HG03103 (cell line): ENCODE results near the gene LSM7.
"Not testable (repeated sequence)": the region's sequence is repeated elsewhere in the genome, so short reads cannot be mapped to it uniquely, and the experiment has no call there.

Experiments used
- ATAC-seq: cut with Tn5 transposase; IDR thresholded peaks from one replicate; pipeline ENCODE4 v1.9.1; 2021; ENCODE audit warnings: low read depth; ENCODE audit not compliant: unreplicated experiment

Gene LSM7

GRCh38 chr19:2355168-2356035 lies 27.0 kb upstream of the LSM7 start:
- no peak for ATAC-seq

DNA sequence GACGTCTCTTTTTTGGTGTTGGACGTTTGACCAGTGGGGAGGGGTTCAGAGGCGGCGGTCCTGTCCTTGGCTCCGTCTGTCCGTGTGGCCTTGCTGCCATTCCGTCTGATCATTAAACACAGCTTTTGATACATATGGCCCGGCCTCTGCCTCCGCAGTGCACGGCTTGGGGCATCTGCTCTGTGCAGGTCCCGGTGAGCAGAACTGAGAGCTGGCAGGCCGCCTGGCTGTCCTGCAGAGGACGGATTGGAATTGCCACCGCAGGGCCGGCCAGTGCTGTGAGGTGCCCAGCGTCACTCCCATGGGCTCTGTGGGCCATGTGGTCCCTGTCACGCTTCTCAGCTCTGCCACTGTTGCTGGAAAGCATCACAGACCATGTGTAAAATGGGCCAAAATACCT lies 26.3 kb upstream of the LSM7 start:
- no peak for ATAC-seq

DNA sequence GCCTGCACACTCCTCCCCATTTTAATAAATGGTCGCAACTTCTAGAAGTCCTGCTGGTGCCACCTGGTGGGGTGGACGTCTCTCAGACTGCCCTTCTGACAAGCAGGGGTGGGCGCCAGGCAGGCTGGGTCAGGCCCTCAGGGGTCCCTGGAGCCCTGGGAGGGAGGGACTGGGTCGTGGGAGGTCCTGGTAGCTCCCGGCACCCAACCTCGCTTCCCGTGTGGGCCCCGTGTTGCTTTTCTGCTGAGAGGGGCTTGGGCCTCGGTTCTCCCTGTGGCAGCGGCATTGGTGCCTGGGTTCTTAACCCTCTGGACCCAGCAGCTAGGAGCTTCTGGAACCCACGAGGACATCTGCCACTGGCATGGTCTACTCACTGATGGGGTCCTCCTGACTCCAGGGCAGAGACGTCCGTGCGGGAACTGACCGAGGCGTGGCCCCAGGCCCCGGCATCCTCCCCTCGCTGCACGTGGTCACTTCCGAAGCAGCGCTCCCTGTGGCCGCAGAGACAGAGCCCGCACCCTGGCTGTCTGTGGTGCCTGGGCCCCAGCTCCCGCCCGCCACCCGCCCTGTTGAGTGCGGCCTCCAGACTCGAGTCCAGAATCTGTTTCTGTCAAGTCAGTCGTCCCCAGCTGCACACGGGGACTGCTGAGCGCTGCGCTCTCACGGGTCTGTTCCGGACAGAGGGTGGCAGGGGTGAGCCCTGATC lies 25.7 kb upstream of the LSM7 start:
- ATAC-seq, result no peak

DNA sequence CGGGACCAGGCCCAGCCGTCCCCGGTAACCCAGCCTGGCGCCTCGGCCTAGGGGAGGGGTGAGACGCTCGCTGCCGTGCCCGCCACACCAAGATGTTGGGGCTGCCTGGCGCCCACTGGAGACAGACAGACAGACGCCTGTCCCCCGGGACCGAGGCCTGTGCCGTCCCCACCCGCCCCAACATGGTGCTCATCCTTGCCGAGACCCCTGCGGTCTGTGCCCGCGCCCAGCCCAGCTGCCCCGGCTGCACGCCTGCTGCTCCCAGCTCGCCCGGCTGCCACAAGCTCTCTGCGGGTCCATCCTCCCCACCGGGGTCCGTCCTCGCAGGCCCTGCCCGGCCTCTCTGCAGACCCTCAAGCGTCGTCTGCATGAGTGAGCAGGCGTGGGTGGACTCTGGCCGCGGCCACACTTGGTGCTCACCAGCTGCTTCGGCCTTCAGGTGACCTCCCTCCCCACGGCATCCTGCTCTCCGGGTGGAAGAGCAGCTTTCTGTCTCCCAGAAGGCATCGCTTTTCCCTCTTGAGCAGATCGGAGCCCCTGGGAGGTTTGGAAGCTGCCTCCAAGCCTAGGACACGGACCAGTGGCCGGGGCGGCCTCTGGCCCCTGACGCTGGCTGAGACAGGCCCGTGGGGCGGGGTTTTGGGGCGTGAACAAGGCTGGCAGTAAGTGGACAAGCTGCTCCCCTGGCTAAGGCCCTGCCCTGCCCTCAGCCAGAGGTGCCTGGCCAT lies 24.9 kb upstream of the LSM7 start:
- no peak for ATAC-seq

GRCh38 chr19:2352121-2352520 lies 23.7 kb upstream of the LSM7 start:
- no peak for ATAC-seq

DNA sequence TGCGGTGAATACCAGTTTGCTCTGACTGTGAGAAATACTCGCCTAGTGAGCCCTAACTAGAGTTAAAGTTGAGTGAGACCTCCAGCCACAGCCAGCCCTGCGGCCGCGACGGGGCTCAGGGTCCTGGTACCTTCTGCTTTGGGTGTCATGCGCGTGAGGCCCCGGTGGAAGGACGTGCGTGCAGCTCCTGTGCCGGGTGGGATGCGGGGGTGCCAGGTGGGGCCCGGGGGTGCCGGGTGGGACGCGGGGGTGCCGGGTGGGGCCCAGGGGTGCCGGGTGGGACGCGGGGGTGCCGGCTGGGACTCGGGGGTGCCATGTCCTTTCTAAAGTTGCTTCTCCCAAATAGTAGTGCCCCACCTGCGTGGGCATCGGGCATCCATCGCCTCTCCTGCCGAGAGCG lies 23.2 kb upstream of the LSM7 start:
- no peak for ATAC-seq

GRCh38 chr19:2350656-2351055 lies 22.3 kb upstream of the LSM7 start:
- no peak for ATAC-seq

GRCh38 chr19:2349818-2350217 lies 21.4 kb upstream of the LSM7 start:
- not testable (repeated sequence) for ATAC-seq

- ATAC-seq, result no peak
These were observed 17.6 kb upstream of the LSM7 start for GRCh38 chr19:2345794-2346663.

DNA sequence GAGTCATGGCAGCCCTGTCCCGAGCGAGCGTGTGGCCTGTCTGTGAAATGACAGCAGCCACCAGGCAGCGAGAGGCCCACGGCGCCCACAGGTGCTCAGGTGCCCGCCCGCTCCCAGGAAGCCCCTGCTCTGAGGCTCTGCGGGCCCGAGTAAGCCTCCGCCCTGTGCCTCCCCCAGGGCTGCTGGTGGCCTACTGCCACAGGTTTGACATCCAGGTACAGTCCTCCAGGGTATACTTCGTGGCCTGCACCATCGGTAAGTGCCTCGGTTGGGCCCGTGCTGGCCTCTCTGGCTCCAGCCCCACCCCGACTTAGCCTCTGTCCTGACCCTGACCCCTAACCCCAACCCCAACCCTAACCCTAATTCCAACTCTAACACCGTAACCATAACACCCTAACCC lies 16.7 kb upstream of the LSM7 start:
- ATAC-seq, result no peak

DNA sequence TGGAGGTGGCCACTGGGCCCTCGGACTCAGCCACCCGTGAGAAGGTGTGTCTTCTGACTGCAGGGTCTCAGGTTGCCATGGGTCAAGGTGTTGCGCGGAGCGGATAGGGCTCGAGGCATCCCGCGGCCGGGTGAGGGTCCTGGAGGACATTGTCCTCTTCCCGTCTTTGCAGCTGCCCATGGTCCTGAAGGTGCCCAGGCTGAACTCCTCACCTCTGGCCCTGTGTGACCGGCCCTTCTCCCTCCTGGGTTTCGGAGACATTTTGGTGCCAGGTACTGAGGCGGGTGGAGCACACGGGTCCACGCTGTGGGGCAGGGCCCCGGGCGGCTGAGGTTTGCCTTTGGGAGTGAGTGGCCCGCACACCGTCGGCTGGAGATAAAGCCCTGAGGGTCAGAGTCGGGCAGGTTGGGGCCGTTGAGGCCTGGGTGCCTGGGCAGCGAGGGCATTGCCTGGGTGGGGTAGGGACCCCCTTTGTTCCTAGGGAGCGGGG lies 16.0 kb upstream of the LSM7 start:
- ATAC-seq, result no peak

- ATAC-seq, result no peak
These were observed 15.1 kb upstream of the LSM7 start for GRCh38 chr19:2343289-2343982.

- no peak for ATAC-seq
These were observed 14.4 kb upstream of the LSM7 start for GRCh38 chr19:2342656-2343288.

DNA sequence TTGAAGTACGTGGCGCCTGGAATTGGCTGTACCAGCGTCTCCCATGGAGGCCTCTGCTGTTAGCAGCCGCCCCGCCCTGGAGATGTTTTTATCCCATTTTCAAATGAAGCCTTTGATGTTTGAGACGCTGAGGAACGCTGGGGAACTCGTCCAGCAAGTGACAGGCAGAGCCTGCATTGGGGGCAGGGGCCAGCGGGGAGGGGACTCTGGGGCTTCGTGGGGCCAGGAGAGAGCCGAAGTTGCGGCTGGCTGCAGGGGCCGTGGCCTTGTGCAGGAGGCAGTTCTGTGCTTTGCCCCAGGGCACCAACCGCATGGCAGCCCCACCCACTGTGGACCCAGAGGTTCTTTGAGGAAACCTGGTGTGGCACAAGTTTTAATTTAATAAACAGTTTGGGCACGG lies 13.6 kb upstream of the LSM7 start:
- no peak for ATAC-seq

DNA sequence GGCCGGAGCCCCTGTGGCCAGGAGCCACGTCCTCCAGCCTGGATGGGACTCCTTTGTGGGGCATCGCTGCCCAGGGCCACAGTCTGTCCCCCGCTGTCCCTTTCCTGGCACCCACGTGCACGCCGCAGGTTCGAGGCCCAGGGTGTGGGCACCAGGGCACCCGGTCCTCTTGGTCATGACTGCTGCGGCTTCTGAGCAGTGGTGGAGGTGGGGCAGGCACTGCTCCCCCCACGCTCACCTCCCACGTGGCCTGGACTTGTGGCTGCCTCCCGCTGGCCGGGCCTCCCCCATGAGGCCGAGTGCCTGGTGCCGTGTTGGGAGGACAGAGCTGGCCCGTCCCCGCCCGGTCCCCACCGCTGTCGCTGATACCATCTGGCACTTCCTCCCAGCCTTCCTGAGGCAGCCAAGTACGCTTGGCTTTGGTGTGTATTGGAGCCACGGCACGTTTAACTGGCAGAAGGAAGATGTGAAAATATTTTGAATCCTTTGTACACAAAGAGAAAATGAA lies 12.9 kb upstream of the LSM7 start:
- ATAC-seq, result no peak

DNA sequence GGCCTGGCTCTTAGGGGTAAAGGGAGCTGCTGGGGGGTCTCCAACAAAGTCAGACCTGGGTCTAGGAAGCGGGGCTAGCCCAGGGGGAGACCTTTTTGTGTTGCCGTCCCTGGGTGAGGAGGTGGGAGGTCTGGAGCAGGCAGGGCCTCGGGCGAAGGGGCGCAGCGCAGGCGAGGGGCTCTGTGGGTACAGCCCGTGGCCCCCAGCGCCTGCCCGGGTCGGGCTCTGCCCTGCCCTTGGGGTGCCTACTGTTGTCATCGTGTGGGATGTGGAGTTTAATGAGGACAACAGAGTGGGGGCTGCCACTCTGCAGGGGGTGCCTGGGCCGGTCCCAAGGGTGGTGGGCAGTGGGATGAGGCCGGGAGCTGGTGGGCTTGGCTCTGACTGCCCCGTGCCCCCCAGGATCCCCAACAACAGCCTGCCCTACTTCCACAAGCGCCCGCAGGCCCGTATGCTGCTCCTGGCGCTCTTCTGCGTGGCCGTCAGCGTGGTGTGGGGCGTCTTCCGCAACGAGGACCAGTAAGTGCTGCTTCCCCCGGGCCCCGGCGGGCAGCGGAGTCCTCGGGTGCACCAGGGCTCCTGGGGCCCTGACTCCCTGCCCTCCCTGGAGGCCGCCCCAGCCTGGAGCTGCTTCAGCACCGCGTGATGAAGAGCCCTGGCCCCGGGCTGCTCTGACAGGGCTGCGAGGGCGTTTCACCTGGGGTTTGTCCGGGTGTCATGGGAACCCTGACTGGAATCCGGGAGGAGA lies 12.3 kb upstream of the LSM7 start:
- no peak for ATAC-seq

- no peak for ATAC-seq
These were observed 11.4 kb upstream of the LSM7 start for GRCh38 chr19:2339644-2340310.
